Prostate gland (tissue), 2 donors: ENCODE data around the gene GNAS-AS1. TPM values are rescaled to one million over a fixed set of nuclear protein-coding genes. Genes with fewer than 3 reads are reported as not detected.

Source experiments
- DNase-seq: peaks from one replicate; pipeline ENCODE4 v3.0.0-alpha.2; 2019; ENCODE audit warnings: low spot score
- H3K27ac ChIP-seq, 2 donors: fragments of 200-600 bp; sonication (generic); 2 replicates each; pipeline ENCODE4 v1.5.1; 2017 to 2019
- H3K27me3 ChIP-seq: fragments of 200-600 bp; sonication (generic); replicated peaks from 2 replicates; pipeline ENCODE4 v1.5.1; 2019; ENCODE audit not compliant: insufficient read depth
- H3K36me3 ChIP-seq, 2 donors: fragments of 200-600 bp; sonication (generic); 1 replicate in 1 of 2; 2 replicates in 1 of 2; pipeline versions ENCODE4 v1.5.1 to v1.8.1; 2017 to 2019
- H3K4me1 ChIP-seq: fragments of 200-600 bp; sonication (generic); replicated peaks from 2 replicates; pipeline ENCODE4 v1.5.1; 2019
- H3K4me3 ChIP-seq, 2 donors: fragments of 200-600 bp; sonication (generic); 2 replicates each; pipeline ENCODE4 v1.5.1; 2017 to 2019
- H3K9me3 ChIP-seq: fragments of 200-600 bp; sonication (generic); 2 replicates; pipeline ENCODE4 v1.5.1; 2017
- POLR2A ChIP-seq: fragments of 450-650 bp; IDR thresholded peaks from one replicate; pipeline ENCODE4 v1.6.1; 2016; ENCODE audit warnings: antibody characterized with exemption, mild to moderate bottlenecking
- POLR2AphosphoS5 ChIP-seq: sonication (generic); formaldehyde crosslinking; IDR thresholded peaks from one replicate; pipeline ENCODE4 v1.6.1; 2017; ENCODE audit warnings: antibody characterized with exemption
- WGBS: methylation state at CpG from one replicate; pipeline ENCODE4 v1.1.5; 2018; 5-methylcytosine and 5-hydroxymethylcytosine counted together
- intact Hi-C: fragments of 100-400 bp; cut with DNase I; formaldehyde crosslinking; loops from one replicate; pipeline ENCODE4 v1.14.2; 2022
- total RNA-seq, 2 donors: library from RNA; depleted of rRNA; stranded (reverse); fragments of >200 nt; gene quantifications; one replicate each; pipeline ENCODE4 v1.1.0, GENCODE V29; 2016
- TF ChIP-seq, protein P1 (sequence below), 4 experiments: fragments of 200-600 bp in 2 of 4; fragments of 450-650 bp in 2 of 4; sonication (generic) in 2 of 4; IDR thresholded peaks; 1 replicate in 3 of 4; 2 replicates in 1 of 4; pipeline ENCODE4 v1.5.1; 2016 to 2019; ENCODE audit warnings: antibody characterized with exemption in 4 of 4, mild to moderate bottlenecking in 2 of 4, moderate library complexity in 2 of 4

GNAS-AS1 gene
- total RNA-seq = 1 to 10 TPM in 1 of 2 donors, under 1 TPM in 1; 0.50 to 1.8 TPM

DNA sequence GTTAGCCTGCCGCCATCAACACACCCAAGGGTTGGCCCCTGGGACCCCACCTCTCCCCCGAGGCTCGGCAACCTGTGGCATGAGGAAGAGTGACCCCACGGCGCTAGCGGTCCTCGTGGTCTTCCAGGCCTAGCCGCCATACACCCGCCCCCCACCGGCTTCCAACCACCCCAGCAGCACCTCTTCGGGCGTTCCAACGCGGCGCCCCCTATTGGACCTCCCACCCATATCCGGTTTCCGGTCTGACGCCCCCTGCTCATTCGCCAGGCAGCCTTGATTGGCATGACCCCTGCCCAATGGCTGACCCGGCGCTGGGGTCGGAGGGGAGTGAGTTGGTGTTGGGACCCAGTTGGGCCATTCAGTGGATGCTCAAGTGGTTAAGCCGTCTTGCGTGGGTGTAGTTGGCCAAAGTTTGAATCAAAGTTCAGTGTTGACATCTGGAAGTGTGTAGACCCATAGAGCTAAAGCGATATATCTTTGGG, at the start of gene GNAS-AS1:
GNAS-AS1 (minus strand) TSS at position 210 of the 482 bp plus-strand sequence.
- H3K27me3 ChIP-seq = peaks cover 16% of the 10 kb centered on the region
- 69% methylated on average over 25 of the region's 25 CpGs for WGBS
- no peak within 1 kb of the TSS for H3K27ac ChIP-seq
- no peaks in the 10 kb centered on the region for H3K9me3 ChIP-seq
- H3K4me3 ChIP-seq = peak within 1 kb of the TSS in 1 of 2 donors; percentile 9
- no peaks in the 10 kb centered on the region for H3K4me1 ChIP-seq
- intact Hi-C loops = loop anchor here (5.0 kb wide), 1 partner anchor 613 kb away; no protein-coding TSS in a partner anchor
- no peaks in the 10 kb centered on the region for H3K36me3 ChIP-seq
- DNase-seq = peak; percentile 49
- TF ChIP-seq POLR2A (no peak), POLR2AphosphoS5 (no peak)
- TF ChIP-seq, protein P1, sequence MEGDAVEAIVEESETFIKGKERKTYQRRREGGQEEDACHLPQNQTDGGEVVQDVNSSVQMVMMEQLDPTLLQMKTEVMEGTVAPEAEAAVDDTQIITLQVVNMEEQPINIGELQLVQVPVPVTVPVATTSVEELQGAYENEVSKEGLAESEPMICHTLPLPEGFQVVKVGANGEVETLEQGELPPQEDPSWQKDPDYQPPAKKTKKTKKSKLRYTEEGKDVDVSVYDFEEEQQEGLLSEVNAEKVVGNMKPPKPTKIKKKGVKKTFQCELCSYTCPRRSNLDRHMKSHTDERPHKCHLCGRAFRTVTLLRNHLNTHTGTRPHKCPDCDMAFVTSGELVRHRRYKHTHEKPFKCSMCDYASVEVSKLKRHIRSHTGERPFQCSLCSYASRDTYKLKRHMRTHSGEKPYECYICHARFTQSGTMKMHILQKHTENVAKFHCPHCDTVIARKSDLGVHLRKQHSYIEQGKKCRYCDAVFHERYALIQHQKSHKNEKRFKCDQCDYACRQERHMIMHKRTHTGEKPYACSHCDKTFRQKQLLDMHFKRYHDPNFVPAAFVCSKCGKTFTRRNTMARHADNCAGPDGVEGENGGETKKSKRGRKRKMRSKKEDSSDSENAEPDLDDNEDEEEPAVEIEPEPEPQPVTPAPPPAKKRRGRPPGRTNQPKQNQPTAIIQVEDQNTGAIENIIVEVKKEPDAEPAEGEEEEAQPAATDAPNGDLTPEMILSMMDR (IDR thresholded peaks at IDR 0.05) = no peak

DNA sequence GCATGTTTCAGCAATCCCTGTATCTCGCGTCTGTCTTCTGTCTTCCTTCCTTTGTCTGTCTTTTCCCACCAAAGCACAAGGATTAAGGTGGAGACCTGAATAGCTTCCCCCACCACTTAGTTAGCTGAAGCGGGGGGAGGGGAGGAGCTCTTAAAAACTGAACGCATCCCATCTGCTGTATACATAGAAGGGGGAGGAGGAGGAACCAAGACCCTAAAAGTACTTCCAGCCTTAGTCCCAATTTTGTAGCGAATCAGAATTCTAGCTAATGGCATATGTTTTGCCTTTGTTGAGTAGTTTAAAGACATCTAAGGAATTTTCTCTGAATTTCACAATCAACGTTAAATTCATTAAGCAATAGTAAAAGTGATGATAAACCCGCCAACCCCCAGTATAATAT, 49.7 kb upstream of the GNAS-AS1 start:
- Histone ChIP-seq H3K9me3 (no peaks in the 10 kb centered on the region), H3K4me3 (no peak overlapping the region), H3K36me3 (no peaks in the 10 kb centered on the region), H3K27me3 (no peaks in the 10 kb centered on the region), H3K4me1 (peaks cover 8% of the 10 kb centered on the region), H3K27ac (no peak overlapping the region)
- 70% methylated on average over 7 of the region's 7 CpGs for WGBS
- TF ChIP-seq, protein P1 (IDR thresholded peaks at IDR 0.05) = no peak
- no peak for TF ChIP-seq POLR2A
- TF ChIP-seq POLR2AphosphoS5 = no peak
- intact Hi-C loops = no loop called here
- no peak for DNase-seq

DNA sequence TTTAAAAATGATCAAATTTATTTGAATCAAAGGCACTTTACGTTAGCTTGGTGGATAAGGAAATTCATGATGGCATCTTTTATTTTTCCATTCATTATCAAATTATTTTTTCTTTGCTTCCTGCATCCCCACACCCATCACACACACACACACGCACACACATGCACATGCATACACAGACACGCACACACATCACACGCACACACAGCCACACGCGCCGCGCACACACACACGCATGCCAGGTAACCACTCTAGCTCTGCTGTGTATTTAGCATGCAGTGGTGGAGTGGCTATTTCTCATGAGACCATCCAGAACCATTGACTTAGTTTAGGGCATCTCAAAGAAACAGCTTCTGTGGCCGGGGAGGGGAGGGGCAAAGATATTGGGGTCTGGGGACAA, 48.8 kb upstream of the GNAS-AS1 start:
- Histone ChIP-seq H3K4me3 (no peak overlapping the region), H3K27ac (no peak overlapping the region), H3K27me3 (no peaks in the 10 kb centered on the region), H3K9me3 (no peaks in the 10 kb centered on the region), H3K36me3 (no peaks in the 10 kb centered on the region), H3K4me1 (peaks cover 10% of the 10 kb centered on the region)
- DNase-seq = no peak
- TF ChIP-seq POLR2AphosphoS5 = no peak
- TF ChIP-seq, protein P1 (IDR thresholded peaks at IDR 0.05) = no peak
- TF ChIP-seq POLR2A = no peak
- intact Hi-C loops = no loop called here
- WGBS = 87% methylated on average over 10 of the region's 10 CpGs

DNA sequence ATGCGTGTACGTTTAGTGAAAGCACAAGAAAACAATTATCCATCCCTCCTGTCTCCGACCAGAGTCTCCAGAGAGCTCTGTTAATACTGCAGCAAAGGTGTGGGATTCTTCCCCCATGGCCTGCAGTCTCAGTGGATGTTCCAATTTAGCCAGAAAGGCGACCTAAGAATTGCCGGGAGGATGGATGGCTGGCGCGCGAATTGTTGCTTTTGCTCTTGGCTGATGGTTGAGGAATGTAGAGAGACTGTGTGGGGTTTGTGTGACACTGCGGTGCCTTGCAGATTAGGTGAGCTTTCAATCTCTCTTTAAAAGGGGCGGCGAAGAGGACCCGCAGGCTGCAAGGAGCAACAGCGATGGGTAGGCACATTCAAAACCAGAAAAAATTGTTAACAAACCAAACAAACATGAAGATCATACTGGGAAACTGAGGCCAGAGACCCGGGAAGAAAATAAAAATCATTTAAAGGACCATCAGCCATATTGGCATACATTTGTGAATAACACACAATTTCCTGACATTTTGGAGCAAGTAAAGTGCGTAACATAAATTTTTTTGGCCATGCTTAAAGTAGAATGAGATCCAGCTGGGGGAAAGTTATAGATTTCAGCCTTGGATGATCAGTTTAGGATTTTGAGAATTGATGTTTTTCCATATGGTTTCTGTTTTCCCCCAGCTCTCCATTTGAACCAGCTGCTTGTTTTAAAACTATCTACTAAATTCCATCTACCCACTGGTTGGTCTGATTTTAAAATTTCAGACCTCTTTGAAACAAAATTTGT, 48.1 kb upstream of the GNAS-AS1 start:
- H3K36me3 ChIP-seq = no peaks in the 10 kb centered on the region
- H3K4me1 ChIP-seq = peaks cover 15% of the 10 kb centered on the region
- no peaks in the 10 kb centered on the region for H3K9me3 ChIP-seq
- TF ChIP-seq, protein P1 (IDR thresholded peaks at IDR 0.05) = no peak
- TF ChIP-seq POLR2A (no peak), POLR2AphosphoS5 (no peak)
- no peak overlapping the region for H3K4me3 ChIP-seq
- DNase-seq = no peak
- WGBS = 69% methylated on average over 15 of the region's 15 CpGs
- no peaks in the 10 kb centered on the region for H3K27me3 ChIP-seq
- intact Hi-C loops = no loop called here
- H3K27ac ChIP-seq = no peak overlapping the region

DNA sequence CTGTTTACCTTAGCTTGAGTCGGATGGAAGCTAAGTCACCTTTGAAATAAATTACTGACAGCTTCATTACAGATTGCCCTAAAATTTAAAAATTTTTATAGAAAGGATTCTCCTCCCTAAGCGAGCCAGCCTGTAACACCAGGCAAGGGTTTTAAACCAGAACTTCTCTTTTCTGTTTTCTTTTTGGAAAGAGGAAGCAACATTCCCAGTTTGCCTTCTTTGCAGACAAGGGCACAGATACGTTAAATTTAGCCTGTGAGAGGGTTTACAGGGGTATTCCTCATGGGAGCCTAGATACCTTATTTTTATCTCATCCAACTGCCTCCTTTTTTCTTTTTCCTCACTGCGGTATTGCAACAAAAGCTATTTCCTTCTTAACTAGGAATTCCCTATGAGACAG, 46.8 kb upstream of the GNAS-AS1 start:
- Histone ChIP-seq H3K4me3 (no peak overlapping the region), H3K4me1 (peaks cover 15% of the 10 kb centered on the region), H3K9me3 (no peaks in the 10 kb centered on the region), H3K27me3 (no peaks in the 10 kb centered on the region), H3K36me3 (no peaks in the 10 kb centered on the region), H3K27ac (no peak overlapping the region)
- TF ChIP-seq, protein P1 (IDR thresholded peaks at IDR 0.05) = no peak
- TF ChIP-seq POLR2AphosphoS5 = no peak
- no peak for TF ChIP-seq POLR2A
- no peak for DNase-seq
- intact Hi-C loops = no loop called here
- 46% methylated on average over 4 of the region's 4 CpGs for WGBS
